NCI-H82 (cell line): ENCODE data around the gene CUL4A.
"Not testable (repeated sequence)": the region's sequence is repeated elsewhere in the genome, so short reads cannot be mapped to it uniquely, and the experiment has no call there.

ENCODE experiments used
- DNase-seq: peaks from one replicate; lab custom pipeline; 2025; lab: John Stamatoyannopoulos, UW

Gene CUL4A

DNA sequence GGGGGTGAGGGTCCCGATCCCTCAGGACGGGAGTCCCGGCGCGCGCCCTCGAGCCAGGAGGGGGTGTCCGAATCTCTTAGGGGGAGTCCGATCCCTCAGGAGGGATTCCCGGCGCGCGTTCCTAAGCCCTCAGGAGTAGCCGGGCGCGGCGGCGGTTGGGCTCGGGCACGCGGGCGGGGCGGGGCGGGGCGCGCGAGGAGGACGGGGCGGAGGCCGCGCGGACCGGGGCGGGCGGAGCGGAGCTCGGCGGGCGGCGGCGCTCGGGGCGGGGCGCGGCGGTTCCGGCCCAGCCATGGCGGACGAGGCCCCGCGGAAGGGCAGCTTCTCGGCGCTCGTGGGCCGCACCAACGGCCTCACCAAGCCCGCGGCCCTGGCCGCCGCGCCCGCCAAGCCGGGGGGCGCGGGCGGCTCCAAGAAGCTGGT lies at the start of gene CUL4A:
Gene CUL4A, plus strand, starts transcription at position 278 of the 423 bp plus-strand sequence. Its CDS starts 15 bp downstream, at position 293.
- DNase-seq = peak; percentile 90

DNA sequence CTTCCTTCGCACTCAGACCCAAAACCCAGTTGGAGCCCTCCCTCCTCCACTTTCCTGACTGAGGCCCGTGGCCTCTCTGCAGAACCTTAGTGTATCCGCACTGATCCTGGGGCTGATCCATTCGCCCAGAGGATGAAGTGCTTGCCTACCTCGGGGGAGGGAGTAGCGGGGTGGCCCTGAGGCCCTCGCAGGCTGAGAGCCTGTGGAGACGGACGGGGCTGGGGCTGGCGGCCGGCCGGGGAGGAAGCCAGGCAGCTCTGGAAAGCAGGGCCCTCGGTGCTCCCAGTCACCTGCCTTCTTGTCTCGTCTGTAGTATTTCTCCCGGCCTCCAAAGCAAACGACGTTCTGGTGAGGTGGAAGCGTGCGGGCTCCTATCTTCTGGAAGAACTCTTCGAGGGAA lies 49.7 kb upstream of the CUL4A start:
- DNase-seq = peak; percentile 41

DNA sequence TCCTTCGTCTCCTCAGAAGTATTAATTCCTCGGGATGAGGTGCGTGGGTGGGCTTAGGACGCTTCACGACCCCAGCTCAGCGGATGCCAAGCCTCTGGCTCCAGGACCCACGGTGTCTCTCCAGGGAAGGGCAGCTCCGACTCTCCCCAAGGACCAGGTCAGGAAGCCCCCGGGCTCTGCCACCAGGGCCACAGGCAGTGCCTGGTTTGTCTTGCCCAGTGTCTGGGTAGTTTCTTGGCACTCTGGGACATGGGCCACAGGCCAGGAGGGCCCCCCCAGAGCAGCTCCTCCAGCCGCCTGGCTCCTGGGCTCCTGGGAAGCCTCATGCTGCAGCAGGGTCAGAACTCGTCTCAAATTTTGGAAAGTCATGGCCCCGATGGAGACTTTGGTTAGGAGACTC lies 48.4 kb upstream of the CUL4A start:
- DNase-seq = no peak

DNA sequence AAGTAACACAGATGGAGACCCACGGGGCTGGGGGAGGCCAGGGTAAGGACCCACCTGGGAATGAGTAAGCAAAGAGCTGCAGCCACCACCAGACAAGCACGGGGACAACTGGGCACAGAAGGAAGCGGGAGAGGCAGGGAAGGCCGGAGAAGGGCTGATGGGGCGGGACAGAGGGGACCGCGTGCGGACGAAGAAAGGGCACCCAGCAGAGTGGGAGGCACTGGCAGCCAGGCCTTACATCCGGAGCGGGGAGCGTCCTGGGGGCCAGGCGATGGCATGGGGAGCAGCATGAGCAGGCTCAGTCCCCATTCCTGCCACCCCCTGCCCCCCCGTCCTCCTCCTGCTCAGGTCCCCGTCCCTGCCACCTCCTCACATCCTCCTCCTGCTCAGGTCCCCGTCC lies 48.0 kb upstream of the CUL4A start:
- DNase-seq = no peak

DNA sequence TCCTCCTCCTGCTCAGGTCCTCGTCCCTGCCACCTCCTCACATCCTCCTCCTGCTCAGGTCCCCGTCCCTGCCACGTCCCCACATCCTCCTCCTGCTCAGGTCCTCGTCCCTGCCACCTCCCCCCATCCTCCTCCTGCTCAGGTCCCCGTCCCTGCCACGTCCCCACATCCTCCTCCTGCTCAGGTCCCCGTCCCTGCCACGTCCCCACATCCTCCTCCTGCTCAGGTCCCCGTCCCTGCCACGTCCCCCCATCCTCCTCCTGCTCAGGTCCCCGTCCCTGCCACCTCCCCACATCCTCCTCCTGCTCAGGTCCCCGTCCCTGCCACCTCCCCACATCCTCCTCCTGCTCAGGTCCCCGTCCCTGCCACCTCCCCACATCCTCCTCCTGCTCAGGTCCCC lies 47.4 kb upstream of the CUL4A start:
- DNase-seq = not testable (repeated sequence)

DNA sequence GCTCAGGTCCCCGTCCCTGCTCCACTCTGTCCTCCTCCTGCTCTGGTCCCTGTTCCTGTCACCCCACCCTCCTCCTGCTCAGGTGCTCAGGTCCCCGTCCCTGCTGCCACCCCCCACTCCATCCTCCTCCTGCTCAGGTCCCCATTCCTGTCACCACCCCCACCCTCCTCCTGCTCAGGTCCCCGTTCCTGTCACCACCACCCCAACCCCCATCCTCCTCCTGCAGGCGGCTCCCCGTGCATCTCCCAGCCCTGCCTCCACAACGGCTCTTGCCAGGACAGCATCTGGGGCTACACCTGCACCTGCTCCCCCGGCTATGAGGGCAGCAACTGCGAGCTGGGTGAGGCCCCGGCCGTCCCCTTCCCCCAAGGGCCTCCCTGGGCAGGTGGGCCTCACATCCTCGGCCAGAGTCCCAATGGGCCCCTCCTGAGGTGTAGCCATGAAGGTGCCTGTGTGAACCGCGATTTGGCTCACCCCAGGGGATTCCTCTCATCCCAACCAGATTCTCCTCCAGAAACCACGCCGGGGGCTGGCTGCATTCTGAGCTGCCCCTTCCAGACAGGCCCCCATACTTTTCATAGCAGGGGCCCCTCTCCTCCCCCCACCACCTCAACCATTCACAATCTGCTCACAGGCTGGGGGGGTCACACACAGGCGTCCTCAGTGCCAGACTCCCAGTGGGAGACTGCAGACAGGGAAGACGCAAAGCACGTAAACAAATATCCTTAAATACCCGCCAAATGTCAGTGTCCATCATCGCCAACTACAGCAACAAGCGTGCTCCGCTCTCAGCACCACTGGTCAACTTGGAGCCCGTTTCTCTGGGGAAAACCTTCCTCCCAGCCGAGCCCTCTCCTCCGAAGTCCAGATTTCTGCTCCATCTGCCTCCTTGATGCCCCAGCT lies 46.4 kb upstream of the CUL4A start:
- peak; percentile 36 for DNase-seq

DNA sequence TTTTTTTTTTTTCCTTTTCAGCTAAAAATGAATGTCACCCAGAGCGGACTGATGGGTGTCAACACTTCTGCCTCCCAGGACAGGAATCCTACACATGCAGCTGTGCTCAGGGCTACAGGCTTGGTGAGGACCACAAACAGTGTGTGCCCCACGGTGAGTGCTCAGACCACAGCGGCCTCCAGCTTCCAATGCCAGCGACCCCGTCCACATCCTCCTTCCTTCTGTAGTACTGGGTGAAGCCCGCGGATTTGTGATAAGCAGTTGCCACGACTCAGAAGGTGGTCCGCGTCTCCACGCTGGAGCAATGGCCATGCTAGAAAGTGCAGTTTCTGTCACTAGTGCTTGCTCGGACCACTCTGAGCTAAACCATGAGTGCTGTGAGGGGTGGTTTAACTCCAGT lies 44.9 kb upstream of the CUL4A start:
- peak; percentile 37 for DNase-seq

DNA sequence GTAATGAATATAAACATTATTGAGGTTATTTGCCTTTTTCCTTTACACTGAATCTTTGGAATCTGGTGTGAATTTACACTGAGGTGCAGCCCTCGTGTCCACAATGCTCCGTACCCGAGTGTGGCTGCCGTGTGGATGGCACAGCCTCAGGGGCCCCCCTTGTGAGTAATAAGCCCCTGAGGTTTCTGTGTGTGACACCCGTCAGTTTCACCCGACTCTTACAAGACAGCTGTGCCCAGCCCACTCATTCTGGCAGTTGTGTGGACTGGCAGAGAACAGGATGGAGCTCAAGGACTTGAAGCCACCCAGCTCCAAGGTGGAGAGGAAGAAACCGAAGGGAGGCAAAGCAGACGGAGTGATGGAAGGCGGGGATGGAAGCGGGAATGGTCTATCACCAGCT lies 43.1 kb upstream of the CUL4A start:
- DNase-seq = no peak

DNA sequence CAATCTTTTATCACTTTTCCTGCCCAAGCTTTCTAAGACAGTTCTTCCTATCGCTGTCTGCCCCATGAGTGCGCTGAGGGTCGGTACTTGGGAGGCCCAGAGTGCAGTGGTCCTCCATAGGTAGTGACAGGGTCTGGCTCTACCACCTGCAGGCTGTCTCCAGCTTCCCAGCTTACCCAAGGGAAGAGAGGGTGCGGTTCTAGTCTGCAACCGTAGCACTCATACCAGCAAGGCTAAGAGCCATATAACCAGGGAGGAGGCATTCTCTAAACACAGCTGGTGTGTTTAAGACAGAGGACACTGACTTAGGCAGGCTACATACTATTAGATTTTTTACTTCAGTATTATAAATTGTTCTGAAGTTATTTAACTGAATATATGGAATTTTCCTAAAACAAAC lies 42.7 kb upstream of the CUL4A start:
- no peak for DNase-seq

DNA sequence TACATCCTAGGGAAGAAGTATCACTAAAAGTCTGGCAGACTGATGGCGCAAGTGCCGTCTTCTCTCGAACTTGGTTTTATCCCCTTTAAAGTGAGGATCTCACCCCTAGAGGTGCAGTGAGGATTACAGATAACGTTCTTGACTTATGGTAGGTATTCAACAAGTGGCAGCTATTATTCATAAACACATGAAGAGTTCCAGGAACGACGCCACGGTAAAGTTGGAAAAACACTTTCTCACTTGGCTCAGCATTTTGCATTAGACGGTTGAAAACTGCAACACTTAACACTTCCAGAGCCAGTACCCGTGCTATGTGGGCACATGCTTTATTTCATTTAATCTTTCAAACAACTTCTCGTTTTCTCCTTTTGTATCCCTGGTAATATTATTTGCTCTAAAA lies 42.3 kb upstream of the CUL4A start:
- DNase-seq = no peak

DNA sequence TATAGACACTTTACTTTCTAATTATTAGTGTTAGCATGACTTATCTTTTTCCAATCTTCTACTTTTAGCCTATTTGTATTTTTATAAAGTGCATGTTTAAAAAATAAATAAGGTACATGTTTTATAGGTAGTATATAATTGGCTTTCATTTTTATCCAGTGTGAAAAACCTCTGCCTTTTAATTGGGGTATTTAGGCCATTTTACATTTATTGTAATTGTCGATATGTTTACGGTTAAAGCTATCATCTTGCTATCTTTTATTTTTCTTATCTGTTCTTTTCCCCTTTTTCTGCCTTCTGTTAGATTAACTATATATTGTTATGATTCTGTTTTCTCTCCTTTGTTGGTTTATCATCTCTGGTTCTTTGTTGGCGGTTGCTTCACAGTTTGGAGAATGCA lies 41.8 kb upstream of the CUL4A start:
- DNase-seq = no peak

DNA sequence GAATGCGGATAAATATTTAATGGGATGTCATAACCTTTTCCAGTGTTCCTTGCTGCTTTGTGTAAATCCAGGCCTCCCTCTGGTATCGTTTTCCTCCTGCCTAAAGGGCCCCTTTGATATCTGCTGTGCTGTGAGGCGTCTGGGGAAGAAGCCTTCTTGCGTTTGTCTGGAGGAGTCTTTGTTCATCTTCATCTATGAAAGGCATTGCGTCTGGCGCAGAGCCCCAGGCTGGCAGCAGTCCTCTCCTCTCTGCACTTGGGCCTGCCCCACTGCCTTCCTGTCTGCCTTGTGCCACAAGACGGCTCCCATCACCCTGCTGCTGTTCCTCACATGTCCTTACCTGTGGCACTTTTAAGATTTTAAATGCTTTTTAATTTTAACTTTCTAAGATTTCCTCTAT lies 41.2 kb upstream of the CUL4A start:
- DNase-seq = no peak

DNA sequence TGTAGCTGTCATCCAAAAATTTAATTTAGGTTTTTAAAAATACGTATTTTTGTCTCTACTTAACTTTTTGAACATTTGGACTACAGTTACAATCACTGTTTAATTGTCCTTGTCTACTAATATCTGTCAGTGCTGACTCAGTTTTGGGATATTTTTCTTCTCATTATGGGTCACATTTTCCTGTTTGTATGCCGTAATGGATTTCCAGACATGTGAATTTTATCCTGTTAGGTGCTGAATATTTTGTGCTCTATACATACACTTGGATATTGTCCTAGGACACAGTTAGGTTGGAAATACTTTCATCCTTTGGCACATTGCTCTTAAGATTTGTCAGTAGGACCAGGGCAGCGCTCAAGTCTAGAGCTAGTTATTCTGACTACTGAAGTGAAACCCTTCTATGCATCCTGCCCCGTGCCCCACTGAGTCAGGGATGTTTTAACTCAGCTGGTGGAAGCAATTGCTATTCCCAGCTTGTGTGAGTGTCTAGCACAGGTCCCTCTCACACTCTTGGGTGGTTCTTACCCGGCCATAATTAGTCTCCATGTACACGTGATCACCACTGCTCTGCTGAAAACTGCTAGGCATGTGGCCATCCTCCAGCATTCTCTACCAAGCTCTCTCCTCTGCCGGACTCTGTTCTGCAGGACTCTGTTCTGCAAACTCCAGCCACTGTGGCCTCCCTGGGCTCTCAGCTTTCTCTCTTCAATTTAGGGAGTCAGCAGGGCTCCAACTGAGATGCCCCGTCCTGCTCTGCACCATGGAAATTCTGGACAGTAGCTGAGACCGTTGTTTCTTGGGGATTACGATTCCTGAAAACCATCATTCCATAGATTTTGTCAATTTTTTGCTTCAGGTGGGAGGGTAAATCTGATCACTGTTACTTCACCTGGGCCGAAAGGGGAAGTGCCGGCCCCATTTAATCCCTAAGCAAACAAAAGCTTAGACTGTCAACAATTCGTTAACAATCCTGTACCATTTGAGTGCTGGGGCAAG lies 39.8 kb upstream of the CUL4A start:
- peak; percentile 44 for DNase-seq

DNA sequence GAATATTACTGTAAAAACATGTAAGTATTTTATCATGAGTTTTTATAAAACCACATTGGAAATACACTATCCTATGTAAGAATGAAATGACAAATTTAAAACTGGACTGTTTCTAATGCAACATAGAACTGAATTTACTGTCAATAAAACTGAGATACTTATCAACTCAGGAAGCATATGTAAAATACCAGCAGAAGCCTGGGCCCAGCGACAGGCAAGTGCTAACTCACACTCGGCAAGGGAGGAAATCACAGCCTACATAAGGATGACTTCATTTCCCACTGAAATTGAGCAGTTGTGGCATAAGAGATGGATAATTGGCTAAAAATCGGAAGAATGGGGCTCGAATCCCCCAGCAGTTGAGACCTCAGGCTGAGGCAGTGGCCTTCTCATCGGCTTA lies 38.9 kb upstream of the CUL4A start:
- peak; percentile 29 for DNase-seq

DNA sequence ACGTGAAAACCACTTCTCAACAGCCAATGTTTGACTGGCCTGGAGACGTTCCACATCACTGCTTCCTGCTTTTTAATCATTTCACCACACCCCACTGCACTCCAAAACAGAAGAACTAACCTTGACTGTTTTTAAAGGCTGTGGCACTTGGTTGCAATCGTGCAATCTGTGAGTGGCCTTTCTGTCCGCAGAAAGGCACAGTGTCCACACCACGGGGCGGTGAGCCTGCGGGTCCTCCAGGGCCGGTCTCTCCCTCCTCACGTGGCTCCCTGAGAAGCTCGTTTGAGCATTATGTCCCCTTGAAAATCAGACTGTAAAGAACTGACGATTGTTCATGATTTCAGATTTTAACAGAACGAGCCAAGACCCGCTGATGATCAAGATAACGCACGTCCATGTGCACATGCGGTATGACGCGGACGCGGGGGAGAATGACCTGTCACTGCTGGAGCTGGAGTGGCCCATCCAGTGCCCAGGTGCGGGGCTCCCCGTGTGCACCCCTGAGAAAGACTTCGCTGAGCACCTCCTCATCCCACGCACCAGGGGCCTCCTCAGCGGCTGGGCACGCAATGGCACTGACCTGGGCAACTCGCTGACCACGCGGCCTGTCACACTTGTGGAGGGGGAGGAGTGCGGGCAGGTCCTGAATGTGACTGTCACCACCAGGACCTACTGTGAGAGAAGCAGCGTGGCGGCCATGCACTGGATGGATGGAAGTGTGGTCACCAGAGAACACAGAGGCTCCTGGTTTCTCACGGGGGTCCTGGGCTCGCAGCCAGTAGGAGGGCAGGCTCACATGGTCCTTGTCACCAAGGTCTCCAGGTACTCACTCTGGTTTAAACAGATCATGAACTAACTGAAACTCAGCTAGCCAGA lies 37.9 kb upstream of the CUL4A start:
- no peak for DNase-seq

DNA sequence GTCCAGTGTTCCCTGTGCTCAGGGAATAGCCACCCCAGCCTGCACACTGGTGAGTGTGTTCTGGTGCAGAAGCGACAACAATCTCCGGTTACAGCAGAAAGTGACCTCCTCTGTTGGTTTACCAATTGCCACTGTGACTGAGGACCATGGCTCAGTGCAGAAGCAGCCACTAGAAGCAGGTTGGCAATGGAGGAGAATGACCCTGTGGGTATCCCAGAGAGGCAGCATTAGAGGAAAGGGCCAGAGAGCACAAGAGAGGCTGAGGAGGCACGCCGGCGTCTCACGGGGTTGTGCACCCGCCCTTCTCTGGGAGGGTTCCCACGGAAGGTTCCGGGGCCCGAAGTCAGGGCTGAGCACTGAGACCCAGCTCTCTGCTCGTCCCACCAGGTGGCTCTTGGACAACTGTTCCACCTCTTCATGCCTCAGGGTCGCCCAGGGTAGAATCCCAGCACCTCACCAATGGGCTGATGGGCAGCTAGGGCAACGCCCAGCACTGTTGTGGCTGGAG lies 36.9 kb upstream of the CUL4A start:
- no peak for DNase-seq

DNA sequence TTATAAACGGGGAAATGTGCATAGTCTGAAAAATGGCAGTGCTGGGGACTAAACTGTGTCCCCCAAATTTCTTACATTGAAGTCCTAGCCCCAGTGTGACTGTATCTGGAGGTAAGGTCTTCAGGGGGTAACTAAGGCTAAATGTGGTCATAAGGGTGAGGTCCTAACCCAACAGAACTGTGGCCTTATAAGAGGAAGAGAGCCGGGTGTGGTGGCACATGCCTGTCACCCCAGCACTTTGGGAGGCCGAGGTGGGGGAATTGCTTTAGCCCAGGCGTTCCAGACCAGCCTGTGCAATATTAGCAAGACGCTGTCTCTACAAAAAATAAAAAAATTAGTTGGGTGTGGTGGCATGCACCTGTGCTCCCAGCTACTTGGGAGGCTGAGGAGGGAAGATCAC lies 33.1 kb upstream of the CUL4A start:
- no peak for DNase-seq

DNA sequence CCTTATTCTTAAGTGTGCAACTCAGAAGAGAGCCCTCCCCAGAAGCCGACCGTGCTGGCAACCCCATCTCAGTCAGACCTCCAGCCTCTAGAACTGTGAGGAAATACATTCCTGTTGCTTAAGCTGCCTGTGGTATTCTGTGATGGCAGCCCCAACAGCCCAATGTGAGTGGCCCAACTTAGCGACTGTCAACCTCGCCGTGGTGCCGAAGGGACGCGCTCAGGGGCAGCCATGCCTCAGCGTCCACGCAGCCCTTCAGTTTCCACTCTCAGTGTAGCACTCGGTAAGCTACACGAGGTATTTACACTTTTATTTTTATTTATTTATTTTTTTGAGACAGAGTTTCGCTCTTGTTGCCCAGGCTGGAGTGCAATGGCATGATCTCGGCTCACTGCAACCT lies 32.6 kb upstream of the CUL4A start:
- DNase-seq = no peak

DNA sequence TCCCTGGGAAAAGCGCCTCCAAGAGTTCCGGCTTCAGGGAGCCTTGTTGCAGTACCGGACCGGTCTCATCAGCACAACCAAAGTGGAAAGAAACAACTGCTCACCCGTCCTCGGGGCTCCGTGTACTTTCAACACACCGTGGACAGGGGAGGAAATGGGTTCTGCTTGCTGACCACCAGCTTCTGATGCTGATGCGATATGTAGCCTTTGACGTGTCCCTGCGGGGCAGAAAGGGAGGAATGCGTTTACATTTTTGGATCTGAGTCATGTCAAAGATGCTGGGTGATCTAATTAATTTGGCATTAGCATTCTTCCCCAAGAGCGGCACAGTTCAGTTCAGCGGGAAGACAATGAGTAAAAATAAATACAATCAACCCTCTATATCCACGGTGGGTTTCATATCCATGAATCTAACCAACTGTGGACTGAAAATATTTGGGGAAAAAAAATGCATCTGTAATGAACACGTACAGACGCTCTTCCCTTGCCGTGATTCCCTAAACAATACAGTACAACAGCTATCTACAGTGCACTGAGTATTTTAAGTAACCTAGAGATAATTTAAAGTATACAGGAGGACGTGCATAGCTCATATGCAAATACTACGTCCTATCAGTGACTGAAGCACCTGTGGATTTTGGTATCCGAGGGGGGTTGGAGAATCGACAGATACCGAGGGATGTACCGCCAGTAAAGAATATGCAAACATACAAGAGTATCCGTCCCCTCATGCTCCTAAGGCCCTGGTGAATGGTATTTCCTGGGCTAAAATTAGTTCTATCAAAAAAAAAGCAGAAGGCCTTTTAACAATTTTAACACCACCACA lies 31.1 kb upstream of the CUL4A start:
- no peak for DNase-seq

DNA sequence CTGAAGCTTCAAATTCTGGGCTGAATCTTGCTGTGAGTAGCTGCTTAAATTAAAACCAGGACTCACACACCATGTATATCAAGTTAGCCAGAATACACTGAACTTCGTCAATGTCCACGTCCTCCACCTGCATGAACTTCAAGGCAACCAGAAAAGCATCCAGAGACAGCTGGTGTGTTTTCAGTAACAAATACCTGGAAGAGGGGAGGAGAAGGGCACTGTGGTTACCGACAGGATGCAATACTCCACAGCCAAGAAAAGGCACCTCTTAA lies 30.6 kb upstream of the CUL4A start:
- no peak for DNase-seq
